ENCODE results near the gene CARD18.
"Not testable (repeated sequence)": the region's sequence is repeated elsewhere in the genome, so short reads cannot be mapped to it uniquely, and the experiment has no call there.

Gene CARD18

GRCh38 chr11:105132716-105133511 is 6.7 kb downstream of the CARD18 start:
- no peak for DNase-seq (ENCODE audit: low spot score)

GRCh38 chr11:105130189-105130813 is 9.3 kb downstream of the CARD18 start:
- DNase-seq (ENCODE audit: low spot score): no peak

GRCh38 chr11:105124756-105125155 is 14.8 kb downstream of the CARD18 start:
- DNase-seq (ENCODE audit: low spot score): no peak

GRCh38 chr11:105111145-105111944 is 28.2 kb downstream of the CARD18 start:
- DNase-seq (ENCODE audit: low spot score): no peak

GRCh38 chr11:105110688-105111030 is 28.9 kb downstream of the CARD18 start:
- DNase-seq (ENCODE audit: low spot score): no peak

- no peak for DNase-seq (ENCODE audit: low spot score)
Measured at GRCh38 chr11:105109855-105110687, 29.5 kb downstream of the CARD18 start.

GRCh38 chr11:105109321-105109720 is 30.2 kb downstream of the CARD18 start:
- DNase-seq (ENCODE audit: low spot score): no peak

GRCh38 chr11:105108247-105108646 is 31.3 kb downstream of the CARD18 start:
- no peak for DNase-seq (ENCODE audit: low spot score)

GRCh38 chr11:105107226-105107825 is 32.2 kb downstream of the CARD18 start:
- DNase-seq (ENCODE audit: low spot score): not testable (repeated sequence)

GRCh38 chr11:105106140-105106539 is 33.4 kb downstream of the CARD18 start:
- DNase-seq (ENCODE audit: low spot score): no peak

GRCh38 chr11:105104292-105104691 is 35.3 kb downstream of the CARD18 start:
- no peak for DNase-seq (ENCODE audit: low spot score)

GRCh38 chr11:105103336-105103735 is 36.2 kb downstream of the CARD18 start:
- no peak for DNase-seq (ENCODE audit: low spot score)

- DNase-seq (ENCODE audit: low spot score): not testable (repeated sequence)
Measured at GRCh38 chr11:105102079-105102581, 37.4 kb downstream of the CARD18 start.

GRCh38 chr11:105100981-105101630 is 38.5 kb downstream of the CARD18 start:
- no peak for DNase-seq (ENCODE audit: low spot score)

GRCh38 chr11:105100206-105100605 is 39.4 kb downstream of the CARD18 start:
- DNase-seq (ENCODE audit: low spot score): no peak

- not testable (repeated sequence) for DNase-seq (ENCODE audit: low spot score)
Measured at GRCh38 chr11:105099594-105099993, 40.0 kb downstream of the CARD18 start.

GRCh38 chr11:105092256-105093239 is 47.0 kb downstream of the CARD18 start:
- DNase-seq (ENCODE audit: low spot score): no peak
